ENCODE measurements around the gene GNB2. TPM values are rescaled to one million over a fixed set of nuclear protein-coding genes. Genes with fewer than 3 reads are reported as not detected.
"Not testable (repeated sequence)": the region's sequence is repeated elsewhere in the genome, so short reads cannot be mapped to it uniquely, and the experiment has no call there.

GNB2 gene
- polyA plus RNA-seq, 5 donors = 131 to 271 (median 184) TPM

GRCh38 chr7:100722480-100723212 lies 49.1 kb downstream of the GNB2 start:
- DNase-seq = no peak

- DNase-seq = no peak
Measured at GRCh38 chr7:100723732-100724275, 50.3 kb downstream of the GNB2 start.

- not testable (repeated sequence) for DNase-seq
Measured at GRCh38 chr7:100724364-100724763, 50.8 kb downstream of the GNB2 start.

- no peak for DNase-seq
Measured at GRCh38 chr7:100726996-100727761, 53.6 kb downstream of the GNB2 start.

GRCh38 chr7:100728196-100728595 lies 54.7 kb downstream of the GNB2 start:
- no peak for DNase-seq

Other genes with a start within 250 kb of the GNB2 start
- gene ZCWPW1, start 245.0 kb upstream of the GNB2 start, polyA plus RNA-seq (ENCODE audit: insufficient read depth in 1 of 5, insufficient read length in 5 of 5, low replicate concordance in 1 of 5) = 10 to 100 TPM in 1 of 5 donors, 1 to 10 TPM in 4; 8.2 to 10.4 (median 8.6) TPM
- gene MEPCE, start 243.9 kb upstream of the GNB2 start, polyA plus RNA-seq (ENCODE audit: insufficient read depth in 1 of 5, insufficient read length in 5 of 5, low replicate concordance in 1 of 5) = 10 to 100 TPM; 39.7 to 51.2 (median 43.3) TPM
- gene PPP1R35, start 237.2 kb upstream of the GNB2 start, polyA plus RNA-seq (ENCODE audit: insufficient read depth in 1 of 5, insufficient read length in 5 of 5, low replicate concordance in 1 of 5) = 10 to 100 TPM; 12.3 to 28.4 (median 16.8) TPM
- gene SPACDR, start 209.5 kb upstream of the GNB2 start, polyA plus RNA-seq (ENCODE audit: insufficient read depth in 1 of 5, insufficient read length in 5 of 5, low replicate concordance in 1 of 5) = 1 to 10 TPM; 2.0 to 6.2 (median 4.0) TPM
- gene TSC22D4, start 194.5 kb upstream of the GNB2 start, polyA plus RNA-seq (ENCODE audit: insufficient read depth in 1 of 5, insufficient read length in 5 of 5, low replicate concordance in 1 of 5) = 10 to 100 TPM; 39.6 to 78.9 (median 55.3) TPM
- gene NYAP1, start 189.8 kb upstream of the GNB2 start, polyA plus RNA-seq (ENCODE audit: insufficient read depth in 1 of 5, insufficient read length in 5 of 5, low replicate concordance in 1 of 5) = 1 to 10 TPM; 2.3 to 5.3 (median 3.0) TPM
- gene AGFG2, start 134.5 kb upstream of the GNB2 start, polyA plus RNA-seq (ENCODE audit: insufficient read depth in 1 of 5, insufficient read length in 5 of 5, low replicate concordance in 1 of 5) = 10 to 100 TPM; 21.0 to 34.8 (median 29.5) TPM
- 10 to 100 TPM in 1 of 5 donors, 1 to 10 TPM in 4; 2.8 to 12.8 (median 6.8) TPM for gene SAP25, start 99.8 kb upstream of the GNB2 start, polyA plus RNA-seq (ENCODE audit: insufficient read depth in 1 of 5, insufficient read length in 5 of 5, low replicate concordance in 1 of 5)
- 10 to 100 TPM; 32.9 to 83.5 (median 58.0) TPM for gene LRCH4, start 87.6 kb upstream of the GNB2 start, polyA plus RNA-seq (ENCODE audit: insufficient read depth in 1 of 5, insufficient read length in 5 of 5, low replicate concordance in 1 of 5)
- gene FBXO24, start 87.4 kb upstream of the GNB2 start, polyA plus RNA-seq (ENCODE audit: insufficient read depth in 1 of 5, insufficient read length in 5 of 5, low replicate concordance in 1 of 5) = 1 to 10 TPM; 4.0 to 4.8 (median 4.5) TPM
- 100 to 1,000 TPM; 140 to 265 (median 179) TPM for gene PCOLCE, start 71.4 kb upstream of the GNB2 start, polyA plus RNA-seq (ENCODE audit: insufficient read depth in 1 of 5, insufficient read length in 5 of 5, low replicate concordance in 1 of 5)
- 10 to 100 TPM; 25.3 to 40.0 (median 30.8) TPM for gene MOSPD3, start 61.2 kb upstream of the GNB2 start, polyA plus RNA-seq (ENCODE audit: insufficient read depth in 1 of 5, insufficient read length in 5 of 5, low replicate concordance in 1 of 5)
- gene TFR2, start 32.2 kb upstream of the GNB2 start, polyA plus RNA-seq (ENCODE audit: insufficient read depth in 1 of 5, insufficient read length in 5 of 5, low replicate concordance in 1 of 5) = 1 to 10 TPM; 1.1 to 4.6 (median 1.6) TPM
- under 1 TPM in 3 of 5 donors, not detected in 2; 0.13 to 0.40 (median 0.28) TPM for gene ACTL6B, start 17.3 kb upstream of the GNB2 start, polyA plus RNA-seq (ENCODE audit: insufficient read depth in 1 of 5, insufficient read length in 5 of 5, low replicate concordance in 1 of 5)
- gene GIGYF1, start 20.5 kb downstream of the GNB2 start, polyA plus RNA-seq (ENCODE audit: insufficient read depth in 1 of 5, insufficient read length in 5 of 5, low replicate concordance in 1 of 5) = 10 to 100 TPM; 30.4 to 52.9 (median 42.0) TPM
- 10 to 100 TPM; 15.0 to 31.3 (median 18.0) TPM for gene POP7, start 32.4 kb downstream of the GNB2 start, polyA plus RNA-seq (ENCODE audit: insufficient read depth in 1 of 5, insufficient read length in 5 of 5, low replicate concordance in 1 of 5)
- gene EPO, start 46.7 kb downstream of the GNB2 start, polyA plus RNA-seq (ENCODE audit: insufficient read depth in 1 of 5, insufficient read length in 5 of 5, low replicate concordance in 1 of 5) = under 1 TPM in 4 of 5 donors, not detected in 1; 0.13 to 0.24 (median 0.16) TPM
- under 1 TPM in 2 of 5 donors, not detected in 3; 0.01 to 0.03 TPM for gene ZAN, start 59.9 kb downstream of the GNB2 start, polyA plus RNA-seq (ENCODE audit: insufficient read depth in 1 of 5, insufficient read length in 5 of 5, low replicate concordance in 1 of 5)
- gene EPHB4, start 153.8 kb downstream of the GNB2 start, polyA plus RNA-seq (ENCODE audit: insufficient read depth in 1 of 5, insufficient read length in 5 of 5, low replicate concordance in 1 of 5) = 100 to 1,000 TPM in 2 of 5 donors, 10 to 100 TPM in 3; 79.7 to 112 (median 93.4) TPM
- 10 to 100 TPM; 25.7 to 48.3 (median 39.2) TPM for gene SLC12A9, start 179.0 kb downstream of the GNB2 start, polyA plus RNA-seq (ENCODE audit: insufficient read depth in 1 of 5, insufficient read length in 5 of 5, low replicate concordance in 1 of 5)
- 100 to 1,000 TPM in 1 of 5 donors, 10 to 100 TPM in 4; 54.3 to 101 (median 69.5) TPM for gene TRIP6, start 193.6 kb downstream of the GNB2 start, polyA plus RNA-seq (ENCODE audit: insufficient read depth in 1 of 5, insufficient read length in 5 of 5, low replicate concordance in 1 of 5)
- 100 to 1,000 TPM; 144 to 206 (median 173) TPM for gene SRRT, start 201.4 kb downstream of the GNB2 start, polyA plus RNA-seq (ENCODE audit: insufficient read depth in 1 of 5, insufficient read length in 5 of 5, low replicate concordance in 1 of 5)
- 1 to 10 TPM in 2 of 5 donors, under 1 TPM in 3; 0.42 to 2.0 (median 0.84) TPM for gene UFSP1, start 216.0 kb downstream of the GNB2 start, polyA plus RNA-seq (ENCODE audit: insufficient read depth in 1 of 5, insufficient read length in 5 of 5, low replicate concordance in 1 of 5)
- gene ACHE, start 222.1 kb downstream of the GNB2 start, polyA plus RNA-seq (ENCODE audit: insufficient read depth in 1 of 5, insufficient read length in 5 of 5, low replicate concordance in 1 of 5) = 1 to 10 TPM; 2.1 to 6.6 (median 2.6) TPM